ENCODE measurements around the gene LCN9.
"Not testable (repeated sequence)": the region's sequence is repeated elsewhere in the genome, so short reads cannot be mapped to it uniquely, and the experiment has no call there.

The LCN9 gene, protein sequence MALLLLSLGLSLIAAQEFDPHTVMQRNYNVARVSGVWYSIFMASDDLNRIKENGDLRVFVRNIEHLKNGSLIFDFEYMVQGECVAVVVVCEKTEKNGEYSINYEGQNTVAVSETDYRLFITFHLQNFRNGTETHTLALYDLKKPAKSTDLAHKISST
- total RNA-seq, result 0 reads per million in 2 experiments

DNA sequence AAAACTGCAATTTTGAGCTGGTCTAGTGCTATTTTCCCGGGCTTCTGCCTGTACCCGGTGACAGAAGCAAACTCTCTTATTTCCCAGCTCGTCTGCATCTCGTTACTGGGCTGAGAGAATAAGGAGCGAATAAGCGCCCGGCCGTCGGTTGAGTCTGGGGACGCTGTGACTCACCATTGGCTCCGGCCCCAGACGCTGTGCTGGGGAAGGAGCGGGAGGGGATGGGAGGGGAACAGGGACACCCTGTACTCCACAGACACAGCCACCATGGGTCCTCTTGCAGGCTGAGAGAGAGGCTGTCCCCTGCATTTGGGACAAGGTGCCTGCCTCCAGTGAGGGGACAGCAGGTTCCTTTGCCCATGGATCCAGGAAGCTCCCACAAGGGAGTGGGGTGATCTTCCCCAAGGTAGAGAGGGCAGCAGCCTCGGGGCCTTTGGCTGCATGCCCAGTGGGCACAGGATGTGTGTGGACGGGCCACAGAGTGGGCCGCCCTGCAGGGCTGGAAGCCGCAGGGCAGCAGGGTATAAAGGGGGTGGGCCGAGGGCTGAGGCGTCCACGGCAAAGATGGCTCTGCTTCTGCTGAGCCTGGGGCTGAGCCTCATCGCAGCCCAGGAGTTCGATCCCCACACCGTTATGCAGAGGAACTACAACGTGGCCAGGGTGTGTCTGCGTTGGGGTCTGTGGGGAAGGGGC lies at the start of gene LCN9:
Gene LCN9, plus strand, starts transcription at position 552 of the 693 bp plus-strand sequence. Its CDS starts 13 bp downstream, at position 565.
- no peak for DNase-seq (ENCODE audit: low read depth)

GRCh38 chr9:135613946-135614805 lies 48.9 kb upstream of the LCN9 start:
- DNase-seq (ENCODE audit: low read depth), result no peak

- DNase-seq (ENCODE audit: low read depth), result no peak
Observed at GRCh38 chr9:135614821-135615665, 48.1 kb upstream of the LCN9 start.

DNA sequence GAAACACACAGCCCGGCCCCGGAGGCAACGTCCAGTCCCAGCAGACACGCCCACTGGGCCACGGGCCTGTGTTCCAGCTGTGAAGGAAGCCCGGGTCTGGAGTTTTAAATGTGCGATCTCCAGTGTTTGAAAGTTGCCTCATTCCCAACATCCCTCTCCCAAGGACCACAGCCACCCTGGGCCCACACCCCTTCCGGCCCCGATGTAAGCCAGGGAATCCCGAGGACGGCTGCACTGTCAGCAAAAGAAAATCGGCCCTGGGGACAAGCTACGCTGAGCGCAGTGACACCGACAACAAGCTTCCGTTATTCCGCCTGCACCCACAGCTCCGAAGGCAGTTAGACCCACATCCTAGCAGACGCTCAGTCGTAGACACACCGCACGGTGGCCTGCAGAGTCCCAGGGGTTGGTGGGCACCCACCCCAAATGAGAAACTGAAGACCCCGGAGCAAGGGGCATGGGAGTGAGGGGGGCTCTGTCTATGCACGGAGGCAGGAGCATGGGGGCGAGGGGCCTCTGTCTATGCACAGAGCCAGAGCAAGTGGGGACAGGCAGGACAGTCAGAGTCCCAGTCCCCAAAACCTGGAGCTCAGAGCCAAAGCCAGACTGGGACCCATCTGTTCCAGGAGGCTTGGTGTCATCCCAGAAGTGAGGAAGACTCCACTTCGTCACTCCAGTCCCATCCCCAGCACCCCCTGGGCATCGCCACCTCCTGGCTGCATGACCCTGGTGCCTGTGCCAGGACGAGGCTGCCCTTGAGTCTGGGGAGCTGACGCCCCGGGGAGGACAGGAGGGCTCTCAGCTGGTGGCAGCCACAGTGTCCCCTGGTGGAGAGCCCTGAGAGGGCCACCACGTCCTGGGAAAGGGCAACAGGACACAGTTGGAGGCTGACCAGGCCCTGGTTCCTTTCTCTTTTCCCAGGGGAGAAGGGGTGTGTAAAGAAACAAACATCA lies 47.2 kb upstream of the LCN9 start:
- DNase-seq (ENCODE audit: low read depth), result no peak

GRCh38 chr9:135616619-135617537 lies 46.2 kb upstream of the LCN9 start:
- DNase-seq (ENCODE audit: low read depth), result no peak

- DNase-seq (ENCODE audit: low read depth), result no peak
Observed at GRCh38 chr9:135617538-135617900, 45.6 kb upstream of the LCN9 start.

GRCh38 chr9:135617991-135618411 lies 45.1 kb upstream of the LCN9 start:
- no peak for DNase-seq (ENCODE audit: low read depth)

- no peak for DNase-seq (ENCODE audit: low read depth)
Observed at GRCh38 chr9:135618866-135619598, 44.1 kb upstream of the LCN9 start.

- no peak for DNase-seq (ENCODE audit: low read depth)
Observed at GRCh38 chr9:135619599-135619886, 43.6 kb upstream of the LCN9 start.

DNA sequence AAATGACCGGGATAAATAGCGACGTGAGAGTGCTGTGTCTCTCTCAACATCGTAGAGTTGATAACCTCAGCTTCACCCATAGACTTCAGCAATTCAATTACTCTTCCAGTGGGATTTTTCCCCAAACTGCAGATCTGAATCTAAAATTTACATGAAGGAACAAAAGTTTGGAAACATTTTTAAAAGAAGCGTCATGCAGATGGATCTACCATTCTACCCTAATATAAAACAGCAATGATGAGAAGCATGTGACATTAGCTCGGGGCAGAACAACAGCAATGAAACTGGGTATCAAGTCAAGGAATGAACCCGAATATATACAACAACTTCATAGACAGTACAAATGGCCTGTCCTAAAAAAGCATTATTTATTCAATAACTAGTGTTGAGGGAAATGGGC lies 42.6 kb upstream of the LCN9 start:
- DNase-seq (ENCODE audit: low read depth), result no peak

DNA sequence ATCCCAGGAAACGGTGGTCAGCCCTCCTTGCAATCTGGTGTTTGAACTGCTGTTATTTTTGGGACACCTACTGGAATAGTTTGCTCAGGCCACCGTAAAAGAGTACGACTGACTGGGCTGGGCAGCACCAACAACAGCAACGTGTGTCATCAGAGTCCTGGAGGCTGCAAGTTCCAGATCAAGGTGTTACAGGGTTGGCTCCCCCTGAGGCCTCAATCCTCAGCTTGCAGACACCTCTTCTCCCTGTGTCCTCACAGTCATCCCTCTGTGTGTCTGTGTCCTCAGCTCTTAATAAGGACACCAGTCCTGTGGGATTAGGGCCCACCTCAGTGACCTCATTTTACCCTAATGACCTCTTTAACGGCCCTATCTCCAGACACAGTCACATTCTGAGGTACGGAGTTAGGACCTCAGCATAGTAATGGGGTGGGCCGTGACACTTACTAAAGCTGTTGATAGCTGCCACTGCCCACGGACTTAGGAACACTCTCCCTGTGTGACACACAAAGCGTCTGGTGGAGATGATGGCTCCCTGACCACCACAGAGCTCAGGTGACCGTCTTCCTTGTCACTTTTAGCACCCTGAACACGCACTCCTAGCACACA lies 40.6 kb upstream of the LCN9 start:
- DNase-seq (ENCODE audit: low read depth), result no peak

GRCh38 chr9:135624282-135624681 lies 38.8 kb upstream of the LCN9 start:
- DNase-seq (ENCODE audit: low read depth), result no peak

GRCh38 chr9:135632841-135633240 lies 30.3 kb upstream of the LCN9 start:
- DNase-seq (ENCODE audit: low read depth), result no peak

- not testable (repeated sequence) for DNase-seq (ENCODE audit: low read depth)
Observed at GRCh38 chr9:135636930-135637530, 26.1 kb upstream of the LCN9 start.

DNA sequence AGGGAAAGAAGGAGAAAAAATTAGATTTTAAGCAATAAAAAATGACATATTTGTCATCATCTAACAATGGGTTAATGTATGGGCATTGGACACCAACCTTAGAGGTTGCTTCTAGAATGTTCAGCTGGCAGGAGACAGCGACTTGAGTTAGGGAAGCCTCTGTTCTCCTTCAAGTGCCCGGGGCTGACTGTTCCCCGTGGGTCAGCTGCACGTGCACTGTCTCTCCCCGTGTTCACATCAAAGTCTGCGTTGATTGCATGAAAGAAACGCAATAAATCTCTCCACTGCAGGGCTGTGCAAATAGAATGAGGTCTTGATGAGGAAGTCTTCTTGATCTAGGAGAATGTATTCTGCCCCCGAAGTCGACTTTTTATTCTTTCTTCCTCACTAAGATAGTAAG lies 23.9 kb upstream of the LCN9 start, which contains the start of gene GLT6D1:
Gene GLT6D1, minus strand, starts transcription at position 345 of the 400 bp plus-strand sequence. CDS start 353 bp downstream, outside the sequence.
- DNase-seq (ENCODE audit: low read depth), result no peak

- DNase-seq (ENCODE audit: low read depth), result no peak
Observed at GRCh38 chr9:135641047-135641446, 22.1 kb upstream of the LCN9 start.

DNA sequence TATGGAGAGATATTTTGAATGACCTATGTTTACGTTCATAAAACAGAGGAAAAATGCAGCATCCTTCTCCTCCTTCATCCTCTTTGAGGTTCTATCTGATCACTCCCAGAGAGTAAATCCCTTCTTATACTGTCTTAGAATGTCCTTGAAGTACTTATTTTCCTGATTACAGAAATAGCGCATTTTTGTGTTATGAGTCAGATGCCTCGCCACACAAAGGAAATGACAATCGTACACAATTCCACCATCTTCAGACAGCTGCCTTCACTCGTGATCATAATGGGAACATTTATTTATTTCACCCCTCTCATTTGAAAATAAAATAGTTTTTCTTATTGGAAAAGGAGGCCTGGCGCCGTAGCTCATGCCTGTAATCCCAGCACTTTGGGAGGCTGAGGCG lies 21.4 kb upstream of the LCN9 start:
- DNase-seq (ENCODE audit: low read depth), result no peak

DNA sequence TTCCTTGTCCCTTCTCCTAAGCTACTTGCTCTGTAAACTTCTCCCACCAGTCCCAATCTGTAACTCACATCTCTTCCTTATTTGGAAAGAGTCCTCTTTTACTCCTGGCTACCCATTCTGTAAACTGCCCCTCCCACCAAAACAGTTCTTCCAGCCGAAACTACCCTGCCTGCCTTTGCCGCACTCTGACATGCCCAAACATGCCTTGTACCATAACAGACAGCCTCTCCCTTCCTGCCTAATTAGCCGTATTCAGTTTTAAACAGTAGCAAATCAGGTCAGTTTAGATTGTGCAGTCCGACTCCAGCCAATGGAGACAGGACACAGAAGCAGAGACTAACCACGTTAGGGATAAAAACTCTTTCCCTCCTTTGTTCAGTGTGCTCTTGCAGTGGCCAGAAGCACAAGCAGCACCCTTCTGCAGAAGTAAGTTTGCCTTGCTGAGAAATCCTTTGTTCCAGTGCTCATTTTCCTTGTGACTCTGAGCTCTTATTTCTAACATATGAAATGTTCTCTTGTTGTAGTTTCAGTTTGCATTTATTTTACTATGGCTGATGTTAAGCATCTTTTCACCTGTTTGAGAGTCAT lies 18.4 kb upstream of the LCN9 start:
- DNase-seq (ENCODE audit: low read depth), result no peak

All from T follicular helper cell (primary cell).